ENCODE measurements around the gene TFEB.

TFEB gene

GRCh38 chr6:41735427-41736185 lies at the start of gene TFEB:
Gene TFEB (minus strand): TSS chr6:41735608. CDS start chr6:41691213, 44,395 bp downstream.
- no peaks in the 10 kb centered on the region; the same call in 1 of the 2 replicates for H3F3A ChIP-seq (ENCODE audit: control insufficient read depth, insufficient read depth)
- no peaks in the 10 kb centered on the region for H4K20me1 ChIP-seq (ENCODE audit: control insufficient read depth, insufficient read depth, low read depth, low read length)
- H3K4me2 ChIP-seq (ENCODE audit: low read length), result peak within 1 kb of the TSS; percentile 98
- no peak for TF ChIP-seq EZH2phosphoT487 (IDR thresholded peaks at IDR 0.05; ENCODE audit: borderline replicate concordance, low read length)
- TF ChIP-seq, protein P1, sequence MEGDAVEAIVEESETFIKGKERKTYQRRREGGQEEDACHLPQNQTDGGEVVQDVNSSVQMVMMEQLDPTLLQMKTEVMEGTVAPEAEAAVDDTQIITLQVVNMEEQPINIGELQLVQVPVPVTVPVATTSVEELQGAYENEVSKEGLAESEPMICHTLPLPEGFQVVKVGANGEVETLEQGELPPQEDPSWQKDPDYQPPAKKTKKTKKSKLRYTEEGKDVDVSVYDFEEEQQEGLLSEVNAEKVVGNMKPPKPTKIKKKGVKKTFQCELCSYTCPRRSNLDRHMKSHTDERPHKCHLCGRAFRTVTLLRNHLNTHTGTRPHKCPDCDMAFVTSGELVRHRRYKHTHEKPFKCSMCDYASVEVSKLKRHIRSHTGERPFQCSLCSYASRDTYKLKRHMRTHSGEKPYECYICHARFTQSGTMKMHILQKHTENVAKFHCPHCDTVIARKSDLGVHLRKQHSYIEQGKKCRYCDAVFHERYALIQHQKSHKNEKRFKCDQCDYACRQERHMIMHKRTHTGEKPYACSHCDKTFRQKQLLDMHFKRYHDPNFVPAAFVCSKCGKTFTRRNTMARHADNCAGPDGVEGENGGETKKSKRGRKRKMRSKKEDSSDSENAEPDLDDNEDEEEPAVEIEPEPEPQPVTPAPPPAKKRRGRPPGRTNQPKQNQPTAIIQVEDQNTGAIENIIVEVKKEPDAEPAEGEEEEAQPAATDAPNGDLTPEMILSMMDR (IDR thresholded peaks at IDR 0.05; ENCODE audit: low read depth, low read length, poor library complexity, severe bottlenecking), result peak; percentile 69
- peaks cover 41% of the 10 kb centered on the region for H3K4me1 ChIP-seq (ENCODE audit: control insufficient read depth, low read length)
- peak within 1 kb of the TSS; percentile 96 for H3K4me3 ChIP-seq (ENCODE audit: low read length)
- H3K9me3 ChIP-seq (ENCODE audit: control insufficient read depth, insufficient read depth, low read length), result no peaks in the 10 kb centered on the region
- no peaks in the 10 kb centered on the region for H3K9me2 ChIP-seq (replicated peaks; ENCODE audit: control insufficient read depth, low read length)
- H3K27ac ChIP-seq (ENCODE audit: low read depth, low read length), result peak within 1 kb of the TSS; percentile 94
- H3K79me2 ChIP-seq (ENCODE audit: control insufficient read depth, low read length), result peaks cover 34% of the 10 kb centered on the region
- H3K36me3 ChIP-seq (ENCODE audit: control insufficient read depth, low read length), result peaks cover 25% of the 10 kb centered on the region
- H3K27me3 ChIP-seq (ENCODE audit: control insufficient read depth, low read length), result peaks cover 6% of the 10 kb centered on the region; the same call in 1 of the 2 replicates

- peaks cover 19% of the 10 kb centered on the region for H3K36me3 ChIP-seq (ENCODE audit: control insufficient read depth, low read length)
- no peaks in the 10 kb centered on the region for H3K9me3 ChIP-seq (ENCODE audit: control insufficient read depth, insufficient read depth, low read length)
- peaks cover 14% of the 10 kb centered on the region for H3F3A ChIP-seq (ENCODE audit: control insufficient read depth, insufficient read depth)
- peaks cover 47% of the 10 kb centered on the region for H3K4me1 ChIP-seq (ENCODE audit: control insufficient read depth, low read length)
- peaks cover 32% of the 10 kb centered on the region for H3K79me2 ChIP-seq (ENCODE audit: control insufficient read depth, low read length)
- H4K20me1 ChIP-seq (ENCODE audit: control insufficient read depth, insufficient read depth, low read depth, low read length), result no peaks in the 10 kb centered on the region; the same call in 1 of the 2 replicates
- H3K9me2 ChIP-seq (replicated peaks; ENCODE audit: control insufficient read depth, low read length), result no peaks in the 10 kb centered on the region
- peaks cover 4% of the 10 kb centered on the region for H3K27me3 ChIP-seq (ENCODE audit: control insufficient read depth, low read length)
- no peak overlapping the region for H3K27ac ChIP-seq (ENCODE audit: low read depth, low read length)
- H3K4me3 ChIP-seq (ENCODE audit: low read length), result no peak overlapping the region
- TF ChIP-seq EZH2phosphoT487 (IDR thresholded peaks at IDR 0.05; ENCODE audit: borderline replicate concordance, low read length), result no peak
- TF ChIP-seq, protein P1 (IDR thresholded peaks at IDR 0.05; ENCODE audit: low read depth, low read length, poor library complexity, severe bottlenecking), result no peak
- peak overlapping the region; percentile 1; the same call in 1 of the 2 replicates for H3K4me2 ChIP-seq (ENCODE audit: low read length)
These were observed 49.3 kb upstream of the TFEB start for GRCh38 chr6:41784581-41785171.

GRCh38 chr6:41783106-41783780 lies 47.8 kb upstream of the TFEB start:
- H3K4me2 ChIP-seq (ENCODE audit: low read length), result no peak overlapping the region
- H3F3A ChIP-seq (ENCODE audit: control insufficient read depth, insufficient read depth), result peaks cover 11% of the 10 kb centered on the region
- no peaks in the 10 kb centered on the region for H4K20me1 ChIP-seq (ENCODE audit: control insufficient read depth, insufficient read depth, low read depth, low read length)
- H3K27me3 ChIP-seq (ENCODE audit: control insufficient read depth, low read length), result peaks cover 4% of the 10 kb centered on the region
- no peaks in the 10 kb centered on the region for H3K9me2 ChIP-seq (replicated peaks; ENCODE audit: control insufficient read depth, low read length)
- TF ChIP-seq, protein P1 (IDR thresholded peaks at IDR 0.05; ENCODE audit: low read depth, low read length, poor library complexity, severe bottlenecking), result no peak
- TF ChIP-seq EZH2phosphoT487 (IDR thresholded peaks at IDR 0.05; ENCODE audit: borderline replicate concordance, low read length), result no peak
- peaks cover 8% of the 10 kb centered on the region for H3K36me3 ChIP-seq (ENCODE audit: control insufficient read depth, low read length)
- peaks cover 44% of the 10 kb centered on the region for H3K4me1 ChIP-seq (ENCODE audit: control insufficient read depth, low read length)
- no peak overlapping the region for H3K4me3 ChIP-seq (ENCODE audit: low read length)
- no peaks in the 10 kb centered on the region for H3K9me3 ChIP-seq (ENCODE audit: control insufficient read depth, insufficient read depth, low read length)
- H3K27ac ChIP-seq (ENCODE audit: low read depth, low read length), result no peak overlapping the region
- H3K79me2 ChIP-seq (ENCODE audit: control insufficient read depth, low read length), result peaks cover 24% of the 10 kb centered on the region

Measured in DOHH2 (cell line).